Osteoblast (primary cell): Measurements from ENCODE around the gene GRIN2A. TPM values are rescaled to one million over a fixed set of nuclear protein-coding genes. Genes with fewer than 3 reads are reported as not detected.
A peak's percentile ranks its signal among the peaks of the same experiment; 100 is the strongest.

ENCODE experiments used
- DNase-seq: peaks from one replicate; pipeline ENCODE4 v3.0.0; 2011; ENCODE audit warnings: low spot score, mixed read lengths; ENCODE audit not compliant: insufficient read length; ENCODE audit errors: missing footprints
- H2AFZ ChIP-seq: 2 replicates; pipeline ENCODE4 v1.6.0; 2011; ENCODE audit warnings: mild to moderate bottlenecking, low read length
- H3K27ac ChIP-seq: 2 replicates; pipeline ENCODE4 v1.5.1; 2011; ENCODE audit warnings: mild to moderate bottlenecking, low read depth, low read length, moderate library complexity
- H3K27me3 ChIP-seq: 2 replicates; pipeline ENCODE4 v1.6.0; 2012; ENCODE audit warnings: mild to moderate bottlenecking, control low read depth, inconsistent platforms, low read length, moderate library complexity; ENCODE audit not compliant: insufficient read depth
- H3K36me3 ChIP-seq: 2 replicates; pipeline ENCODE4 v1.5.1; 2011; ENCODE audit warnings: mild to moderate bottlenecking, low read length, control low read depth, moderate library complexity; ENCODE audit not compliant: insufficient read depth
- H3K4me1 ChIP-seq: 2 replicates; pipeline ENCODE4 v1.5.1; 2011; ENCODE audit warnings: mild to moderate bottlenecking, low read length, control low read depth, moderate library complexity; ENCODE audit not compliant: insufficient read depth
- H3K4me2 ChIP-seq: 2 replicates; pipeline ENCODE4 v1.6.0; 2011; ENCODE audit warnings: mild to moderate bottlenecking, low read length; ENCODE audit not compliant: insufficient read depth
- H3K4me3 ChIP-seq: fragments of 200-600 bp; sonication (generic); 3 replicates; pipeline ENCODE4 v1.5.1; 2012; ENCODE audit warnings: mild to moderate bottlenecking, low read length, inconsistent platforms; ENCODE audit not compliant: insufficient read depth
- H3K79me2 ChIP-seq: 2 replicates; pipeline ENCODE4 v1.6.0; 2012; ENCODE audit warnings: mild to moderate bottlenecking, low read length, control low read depth, inconsistent platforms; ENCODE audit not compliant: insufficient read depth
- H3K9me3 ChIP-seq: 2 replicates; pipeline ENCODE4 v1.5.1; 2011; ENCODE audit warnings: low read depth, low read length, control low read depth
- H4K20me1 ChIP-seq: 2 replicates; pipeline ENCODE4 v1.6.0; 2012; ENCODE audit warnings: mild to moderate bottlenecking, low read length, control low read depth; ENCODE audit not compliant: insufficient read depth
- CTCF ChIP-seq: IDR thresholded peaks from 2 replicates; pipeline ENCODE4 v1.5.1; 2011; ENCODE audit warnings: mild to moderate bottlenecking, low read depth, low read length, moderate library complexity; ENCODE audit errors: extremely low read depth
- total RNA-seq: library from RNA; depleted of rRNA; stranded (reverse); fragments of >200 nt; gene quantifications from 2 replicates; pipeline ENCODE4 v1.2.3, GENCODE V29; 2012

Gene GRIN2A
- 0.72 and 1.5 TPM in 2 replicates for total RNA-seq

GRCh38 chr16:10182222-10183053, at the start of gene GRIN2A:
TSS of gene GRIN2A (minus strand) at chr16:10182428. CDS start at chr16:10180411, 2,017 bp downstream.
- Histone ChIP-seq H3K9me3 (no peaks in the 10 kb centered on the region), H3K36me3 (no peaks in the 10 kb centered on the region), H2AFZ (peak within 1 kb of the TSS; percentile 29), H4K20me1 (no peaks in the 10 kb centered on the region), H3K4me3 (no peak within 1 kb of the TSS), H3K4me2 (peak within 1 kb of the TSS; percentile 51), H3K27me3 (peaks cover 34% of the 10 kb centered on the region), H3K79me2 (no peaks in the 10 kb centered on the region), H3K4me1 (no peaks in the 10 kb centered on the region), H3K27ac (no peak within 1 kb of the TSS)
- TF ChIP-seq CTCF = no peak
- DNase-seq = peak; percentile 75

GRCh38 chr16:10231563-10231962, 49.3 kb upstream of the GRIN2A start:
- Histone ChIP-seq H3K79me2 (no peaks in the 10 kb centered on the region), H3K36me3 (no peaks in the 10 kb centered on the region), H2AFZ (no peak overlapping the region), H3K27ac (no peak overlapping the region), H3K9me3 (no peaks in the 10 kb centered on the region), H3K4me1 (no peaks in the 10 kb centered on the region), H3K4me2 (no peak overlapping the region), H3K4me3 (no peak overlapping the region), H3K27me3 (no peaks in the 10 kb centered on the region), H4K20me1 (no peaks in the 10 kb centered on the region)
- DNase-seq = no peak
- TF ChIP-seq CTCF = no peak

GRCh38 chr16:10228779-10229178, 46.6 kb upstream of the GRIN2A start:
- Histone ChIP-seq H3K36me3 (no peaks in the 10 kb centered on the region), H3K4me1 (no peaks in the 10 kb centered on the region), H3K4me3 (no peak overlapping the region), H3K27me3 (no peaks in the 10 kb centered on the region), H3K4me2 (no peak overlapping the region), H3K27ac (no peak overlapping the region), H4K20me1 (no peaks in the 10 kb centered on the region), H2AFZ (no peak overlapping the region), H3K79me2 (no peaks in the 10 kb centered on the region), H3K9me3 (no peaks in the 10 kb centered on the region)
- no peak for TF ChIP-seq CTCF
- no peak for DNase-seq

GRCh38 chr16:10226987-10227306, 44.7 kb upstream of the GRIN2A start:
- no peaks in the 10 kb centered on the region for H3K36me3 ChIP-seq
- H3K27me3 ChIP-seq = no peaks in the 10 kb centered on the region
- H3K27ac ChIP-seq = no peak overlapping the region
- H3K4me3 ChIP-seq = no peak overlapping the region
- H3K4me2 ChIP-seq = no peak overlapping the region
- no peak for TF ChIP-seq CTCF
- no peaks in the 10 kb centered on the region for H4K20me1 ChIP-seq
- no peak for DNase-seq
- H3K79me2 ChIP-seq = no peaks in the 10 kb centered on the region
- no peaks in the 10 kb centered on the region for H3K4me1 ChIP-seq
- H3K9me3 ChIP-seq = no peaks in the 10 kb centered on the region
- H2AFZ ChIP-seq = no peak overlapping the region
